Tibial nerve (tissue), 4 donors: Measurements from ENCODE around the gene LCORL. TPM values are rescaled to one million over a fixed set of nuclear protein-coding genes. Genes with fewer than 3 reads are reported as not detected.

Experiments
- DNase-seq, 2 donors: peaks; one replicate each; pipeline ENCODE4 v3.0.0-alpha.2; 2019; ENCODE audit warnings: low spot score in 2 of 2
- H3K27ac ChIP-seq, 4 donors: fragments of 200-600 bp; sonication (generic) in 3 of 4; one replicate each; pipeline ENCODE4 v1.5.1; 2017 to 2019; ENCODE audit warnings: mild to moderate bottlenecking in 1 of 4
- H3K27me3 ChIP-seq, 2 donors: fragments of 200-600 bp; sonication (generic) in 1 of 2; one replicate each; pipeline versions ENCODE4 v1.5.1 to v1.6.0; 2017 to 2019
- H3K36me3 ChIP-seq, 3 donors: fragments of 200-600 bp; sonication (generic); one replicate each; pipeline ENCODE4 v1.5.1; 2018 to 2019
- H3K4me1 ChIP-seq, 4 donors: fragments of 200-600 bp; sonication (generic) in 3 of 4; one replicate each; pipeline ENCODE4 v1.5.1; 2017 to 2019
- H3K4me3 ChIP-seq, 4 donors: fragments of 200-600 bp; sonication (generic) in 3 of 4; one replicate each; pipeline ENCODE4 v1.5.1; 2017 to 2019; ENCODE audit warnings: mild to moderate bottlenecking in 1 of 4, moderate library complexity in 1 of 4
- H3K9me3 ChIP-seq, 4 donors: fragments of 200-600 bp; sonication (generic) in 3 of 4; one replicate each; pipeline ENCODE4 v1.5.1; 2017 to 2019
- EP300 ChIP-seq, 2 donors: sonication (generic); formaldehyde crosslinking; IDR thresholded peaks; one replicate each; pipeline ENCODE4 v1.6.1; 2017; ENCODE audit warnings: antibody characterized with exemption in 2 of 2, mild to moderate bottlenecking in 1 of 2
- POLR2A ChIP-seq, 2 donors: fragments of 450-650 bp; IDR thresholded peaks; one replicate each; pipeline ENCODE4 v1.6.1; 2017; ENCODE audit warnings: antibody characterized with exemption in 2 of 2, mild to moderate bottlenecking in 2 of 2, moderate library complexity in 2 of 2
- WGBS, 2 donors: methylation state at CpG; one replicate each; pipeline ENCODE4 v1.1.5; 2018; 5-methylcytosine and 5-hydroxymethylcytosine counted together
- total RNA-seq, 4 donors: library from RNA; depleted of rRNA; stranded (reverse); fragments of >200 nt; gene quantifications; one replicate each; pipeline ENCODE4 v1.1.0, GENCODE V29; 2016
- TF ChIP-seq, protein P1 (sequence below), 5 experiments: fragments of 200-600 bp in 3 of 5; fragments of 450-650 bp in 2 of 5; sonication (generic) in 3 of 5; IDR thresholded peaks; one replicate each; pipeline ENCODE4 v1.5.1; 2016 to 2019; ENCODE audit warnings: antibody characterized with exemption in 5 of 5, mild to moderate bottlenecking in 3 of 5, moderate library complexity in 2 of 5

Gene LCORL
- total RNA-seq = 10 to 100 TPM; 17.3 to 35.0 (median 18.7) TPM

DNA sequence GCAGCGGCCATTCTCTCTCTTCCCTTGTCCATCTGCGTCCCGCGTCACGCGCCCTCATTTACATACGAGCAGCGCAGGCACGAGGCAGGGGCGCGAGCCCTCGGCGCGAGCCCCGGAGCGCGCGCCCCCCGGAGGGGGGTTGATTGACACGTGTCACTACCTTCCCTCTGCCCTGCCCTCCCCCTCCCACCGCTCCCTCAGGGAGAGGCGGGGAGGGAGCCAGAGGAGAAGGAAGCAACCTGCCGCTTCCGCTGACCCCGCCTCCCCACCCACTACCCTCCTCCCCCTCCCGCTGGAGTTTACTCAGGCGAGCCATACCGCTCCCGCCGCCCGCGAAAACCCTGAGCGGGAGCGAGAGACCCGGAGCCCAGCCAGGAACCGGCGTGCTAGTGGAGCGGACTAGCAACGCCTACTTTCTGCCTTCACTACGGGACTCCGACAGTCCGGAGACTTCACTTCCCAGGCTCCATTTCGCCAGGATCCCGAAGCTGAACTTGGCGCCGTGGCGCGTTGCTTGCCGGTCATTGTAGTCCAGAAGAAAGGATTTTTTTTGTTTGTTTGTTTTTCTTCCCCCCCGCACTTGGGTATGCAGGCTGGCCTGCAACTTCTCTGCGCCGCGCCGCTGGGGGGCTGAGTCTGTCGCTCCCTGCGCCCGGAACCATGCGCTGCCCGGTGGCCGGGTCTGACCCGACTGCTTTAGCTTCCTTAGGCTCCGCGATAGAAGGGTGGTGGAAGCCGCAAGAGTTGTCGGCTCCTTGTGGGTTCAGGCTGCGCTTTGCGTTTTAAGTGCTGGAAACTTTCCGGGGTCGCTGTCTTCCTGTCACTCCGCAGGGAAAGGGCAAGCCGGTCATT is at the start of gene LCORL:
Gene LCORL (minus strand): TSS at position 36 of the 852 bp plus-strand sequence. CDS start 4 bp downstream, at position 32.
- DNase-seq = peak; percentile 80 to 85
- Histone ChIP-seq H3K27me3 (no peaks in the 10 kb centered on the region), H3K27ac (peak within 1 kb of the TSS; percentile 91 to 97 (median 96)), H3K4me1 (peaks cover 0 to 25% (median 5%) of the 10 kb centered on the region in 4 donors), H3K9me3 (no peaks in the 10 kb centered on the region), H3K36me3 (no peaks in the 10 kb centered on the region), H3K4me3 (peak within 1 kb of the TSS; percentile 74 to 98 (median 90))
- peak; percentile 35 to 84 for TF ChIP-seq EP300 (IDR thresholded peaks at IDR 0.05)
- TF ChIP-seq, protein P1, sequence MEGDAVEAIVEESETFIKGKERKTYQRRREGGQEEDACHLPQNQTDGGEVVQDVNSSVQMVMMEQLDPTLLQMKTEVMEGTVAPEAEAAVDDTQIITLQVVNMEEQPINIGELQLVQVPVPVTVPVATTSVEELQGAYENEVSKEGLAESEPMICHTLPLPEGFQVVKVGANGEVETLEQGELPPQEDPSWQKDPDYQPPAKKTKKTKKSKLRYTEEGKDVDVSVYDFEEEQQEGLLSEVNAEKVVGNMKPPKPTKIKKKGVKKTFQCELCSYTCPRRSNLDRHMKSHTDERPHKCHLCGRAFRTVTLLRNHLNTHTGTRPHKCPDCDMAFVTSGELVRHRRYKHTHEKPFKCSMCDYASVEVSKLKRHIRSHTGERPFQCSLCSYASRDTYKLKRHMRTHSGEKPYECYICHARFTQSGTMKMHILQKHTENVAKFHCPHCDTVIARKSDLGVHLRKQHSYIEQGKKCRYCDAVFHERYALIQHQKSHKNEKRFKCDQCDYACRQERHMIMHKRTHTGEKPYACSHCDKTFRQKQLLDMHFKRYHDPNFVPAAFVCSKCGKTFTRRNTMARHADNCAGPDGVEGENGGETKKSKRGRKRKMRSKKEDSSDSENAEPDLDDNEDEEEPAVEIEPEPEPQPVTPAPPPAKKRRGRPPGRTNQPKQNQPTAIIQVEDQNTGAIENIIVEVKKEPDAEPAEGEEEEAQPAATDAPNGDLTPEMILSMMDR (IDR thresholded peaks at IDR 0.05) = peak in 1 of 5 experiments; percentile 14
- no peak for TF ChIP-seq POLR2A (IDR thresholded peaks at IDR 0.05)
- 0 to 1% methylated on average over 50 to 55 of the region's 71 CpGs for WGBS, 2 donors

DNA sequence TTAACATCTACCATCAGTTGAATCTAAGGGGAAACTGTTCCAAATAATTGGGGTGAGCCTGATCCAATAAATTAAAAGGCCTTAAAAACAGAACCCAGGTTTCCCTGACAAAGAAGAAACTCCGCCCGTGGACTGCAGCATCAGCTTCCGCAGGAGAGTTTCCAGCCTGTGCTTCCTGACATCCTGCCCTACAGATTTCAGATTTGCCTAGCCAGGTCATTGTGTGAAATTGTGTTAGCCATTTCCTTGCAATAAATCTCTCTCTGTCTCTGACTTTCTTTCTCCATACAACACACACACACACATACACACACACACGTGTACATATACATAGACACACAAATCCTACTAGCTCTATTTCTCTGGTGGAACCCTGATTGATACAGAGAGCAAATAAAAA is 48.3 kb upstream of the LCORL start:
- DNase-seq = no peak
- Histone ChIP-seq H3K27me3 (no peaks in the 10 kb centered on the region), H3K4me3 (no peak overlapping the region), H3K9me3 (no peaks in the 10 kb centered on the region), H3K27ac (no peak overlapping the region), H3K36me3 (no peaks in the 10 kb centered on the region), H3K4me1 (no peaks in the 10 kb centered on the region)
- TF ChIP-seq POLR2A (IDR thresholded peaks at IDR 0.05) (no peak), EP300 (IDR thresholded peaks at IDR 0.05) (no peak)
- TF ChIP-seq, protein P1 (IDR thresholded peaks at IDR 0.05) = no peak
- 72 to 73% methylated on average over 4 of the region's 4 CpGs for WGBS, 2 donors

DNA sequence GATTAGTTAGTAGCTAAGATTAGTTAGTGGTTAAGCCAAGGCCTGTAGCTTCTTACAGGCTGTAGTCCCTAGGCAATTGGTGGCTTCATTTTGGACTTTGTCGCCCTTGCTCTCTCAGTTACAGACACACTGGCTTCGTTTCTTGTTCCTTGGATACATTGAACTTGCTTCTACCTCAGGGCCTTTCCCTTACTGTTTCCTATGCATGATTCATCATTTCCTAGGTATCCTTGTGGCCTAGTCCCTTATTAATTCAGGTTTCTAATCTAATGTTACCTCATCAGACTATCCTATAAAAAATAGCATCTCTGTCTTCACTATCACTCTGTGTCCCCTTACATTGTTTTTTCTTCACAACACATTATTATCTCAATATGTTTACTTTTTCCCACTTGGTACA is 45.5 kb upstream of the LCORL start:
- H3K27me3 ChIP-seq = no peaks in the 10 kb centered on the region
- TF ChIP-seq, protein P1 (IDR thresholded peaks at IDR 0.05) = no peak
- TF ChIP-seq EP300 (IDR thresholded peaks at IDR 0.05) (no peak), POLR2A (IDR thresholded peaks at IDR 0.05) (no peak)
- H3K4me1 ChIP-seq = no peaks in the 10 kb centered on the region
- H3K9me3 ChIP-seq = peaks cover 0 to 15% (median 3%) of the 10 kb centered on the region in 4 donors
- no peaks in the 10 kb centered on the region for H3K36me3 ChIP-seq
- H3K27ac ChIP-seq = no peak overlapping the region
- no peak for DNase-seq
- WGBS, 2 donors = 87 to 92% methylated on average over 2 of the region's 2 CpGs
- H3K4me3 ChIP-seq = no peak overlapping the region

DNA sequence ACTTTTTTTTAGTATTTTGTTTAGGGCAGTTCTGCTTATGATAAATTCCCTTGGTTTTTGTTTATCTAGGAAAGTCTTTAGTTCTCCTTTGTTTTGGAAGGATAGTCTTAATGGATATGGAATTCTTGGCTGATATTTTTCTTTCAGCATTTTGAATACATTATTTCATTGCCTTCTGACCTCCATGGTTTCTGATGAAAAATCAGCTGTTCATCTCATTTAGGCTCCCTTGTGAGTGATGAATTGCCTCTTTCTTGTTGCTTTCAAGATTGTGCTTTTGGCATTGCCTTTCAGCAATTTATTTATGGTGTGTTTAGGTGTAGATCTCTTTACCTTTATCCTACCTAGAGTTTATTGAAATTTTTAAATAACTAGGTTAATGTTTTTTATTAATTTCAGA is 41.5 kb upstream of the LCORL start:
- Histone ChIP-seq H3K4me1 (no peaks in the 10 kb centered on the region), H3K36me3 (no peaks in the 10 kb centered on the region), H3K9me3 (peaks cover 0 to 15% (median 3%) of the 10 kb centered on the region in 4 donors), H3K4me3 (no peak overlapping the region), H3K27me3 (no peaks in the 10 kb centered on the region), H3K27ac (no peak overlapping the region)
- TF ChIP-seq EP300 (IDR thresholded peaks at IDR 0.05) = no peak
- TF ChIP-seq, protein P1 (IDR thresholded peaks at IDR 0.05) = no peak
- TF ChIP-seq POLR2A (IDR thresholded peaks at IDR 0.05) = no peak
- DNase-seq = no peak

DNA sequence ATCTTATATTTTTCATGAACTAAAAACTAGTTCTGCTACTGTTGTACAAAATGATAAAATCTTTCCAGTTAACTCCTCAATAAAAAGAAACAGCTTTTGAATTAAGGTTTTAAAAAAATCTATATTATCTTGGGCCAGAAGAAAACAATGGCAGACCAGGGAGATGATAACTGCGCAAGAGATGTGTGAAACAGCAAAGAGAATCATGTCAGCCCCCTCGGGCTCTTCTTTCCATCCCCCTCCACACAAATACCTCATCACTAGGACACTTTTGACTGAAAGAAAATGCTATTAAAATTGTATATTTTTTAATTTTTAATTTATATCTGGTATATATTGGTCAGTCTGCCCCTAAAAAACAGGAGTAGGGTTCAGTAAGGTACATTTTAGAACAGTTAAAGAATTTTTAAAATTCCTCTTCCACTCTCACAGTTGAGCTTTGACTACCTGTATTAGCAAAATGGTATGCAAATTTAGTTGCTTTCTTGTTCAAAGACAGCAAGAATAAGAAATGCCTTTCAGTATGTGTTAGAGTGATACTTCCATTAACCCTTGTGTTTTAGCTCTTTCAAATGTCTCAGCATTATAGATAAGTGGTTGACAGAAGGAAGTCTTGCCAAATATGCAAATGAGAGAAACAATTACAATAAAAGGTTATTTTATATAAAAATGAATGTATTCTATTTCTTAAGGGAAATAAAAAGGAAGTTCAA is 36.4 kb upstream of the LCORL start:
- DNase-seq = no peak
- TF ChIP-seq, protein P1 (IDR thresholded peaks at IDR 0.05) = no peak
- TF ChIP-seq EP300 (IDR thresholded peaks at IDR 0.05) = no peak
- TF ChIP-seq POLR2A (IDR thresholded peaks at IDR 0.05) = no peak
- WGBS, 2 donors = 64 to 71% methylated on average over 2 of the region's 2 CpGs
- Histone ChIP-seq H3K4me1 (no peaks in the 10 kb centered on the region), H3K27ac (peak overlapping the region in 1 of 4 donors; percentile 26), H3K9me3 (peaks cover 0 to 6% (median under 1%) of the 10 kb centered on the region in 4 donors), H3K36me3 (no peaks in the 10 kb centered on the region), H3K4me3 (peak overlapping the region in 3 of 4 donors; percentile 21 to 32 (median 22)), H3K27me3 (no peaks in the 10 kb centered on the region)
